H1 (cell line): ENCODE measurements around the gene PRUNE1.

ENCODE experiments used
- ASH2L ChIP-seq: fragments of 200-600, 300-600 bp; sonication (generic); IDR thresholded peaks from one replicate; pipeline ENCODE4 v1.7.1; 2017; ENCODE audit warnings: low read length
- ATF2 ChIP-seq: IDR thresholded peaks from 2 replicates; pipeline ENCODE4 v1.6.1; 2012; ENCODE audit warnings: low read length, inconsistent platforms
- CHD1 ChIP-seq: IDR thresholded peaks from 2 replicates; pipeline ENCODE4 v1.6.1; 2012; ENCODE audit warnings: low read depth, low read length, improper control_type of control experiment
- CHD2 ChIP-seq: IDR thresholded peaks from 2 replicates; pipeline ENCODE4 v1.6.1; 2012; ENCODE audit warnings: low read length, improper control_type of control experiment
- CTCF ChIP-seq, 3 experiments: IDR thresholded peaks; 1 replicate in 2 of 3; 2 replicates in 1 of 3; pipeline versions ENCODE4 v1.5.1 to v1.6.1; 2011; ENCODE audit warnings: low read length in 3 of 3, mild to moderate bottlenecking in 3 of 3, inconsistent platforms in 2 of 3, low read depth in 1 of 3, moderate library complexity in 1 of 3; ENCODE audit not compliant: insufficient read depth in 1 of 3; ENCODE audit errors: control extremely low read depth in 1 of 3
- EZH2 ChIP-seq: fragments of 200-600 bp; sonication (generic); IDR thresholded peaks from 2 replicates; pipeline ENCODE4 v1.7.1; 2012; ENCODE audit warnings: low read depth, mild to moderate bottlenecking, moderate library complexity, low read length, inconsistent platforms; ENCODE audit not compliant: severe bottlenecking
- HDAC2 ChIP-seq, 2 experiments: fragments of 300-600 bp in 1 of 2; sonication (generic) in 1 of 2; IDR thresholded peaks; 2 replicates each; pipeline ENCODE4 v1.6.1; 2011 to 2012; ENCODE audit warnings: low read depth in 2 of 2, low read length in 2 of 2, mild to moderate bottlenecking in 2 of 2, moderate library complexity in 2 of 2, borderline replicate concordance in 1 of 2, inconsistent platforms in 1 of 2
- KDM1A ChIP-seq: fragments of 200-600, 300-600 bp; sonication (generic); IDR thresholded peaks from 2 replicates; pipeline ENCODE4 v1.7.1; 2016; ENCODE audit warnings: mild to moderate bottlenecking, low read length, borderline replicate concordance
- MAFK ChIP-seq: IDR thresholded peaks from 2 replicates; pipeline ENCODE4 v1.6.1; 2012; ENCODE audit warnings: low read depth, mild to moderate bottlenecking, improper control_type of control experiment, low read length
- MAX ChIP-seq: IDR thresholded peaks from 2 replicates; pipeline ENCODE4 v1.6.1; 2012; ENCODE audit warnings: inconsistent platforms
- RAD21 ChIP-seq, 2 experiments: IDR thresholded peaks in 1 of 2; conservative IDR thresholded peaks in 1 of 2; 2 replicates each; pipeline ENCODE4 v1.6.1; 2011; ENCODE audit warnings: low read depth in 2 of 2, low read length in 2 of 2, improper control_type of control experiment in 1 of 2, inconsistent platforms in 1 of 2, mild to moderate bottlenecking in 1 of 2, moderate library complexity in 1 of 2
- TEAD4 ChIP-seq: IDR thresholded peaks from 2 replicates; pipeline ENCODE4 v1.6.1; 2012; ENCODE audit warnings: low read depth, low read length, inconsistent platforms, mixed read lengths
- ZNF274 ChIP-seq: IDR thresholded peaks from 2 replicates; pipeline ENCODE4 v1.7.0; 2012; ENCODE audit warnings: low read length, borderline replicate concordance; ENCODE audit errors: extremely low read depth

GRCh38 chr1:150971583-150972416 is 36.4 kb upstream of the PRUNE1 start:
- peak; percentile 43 for TF ChIP-seq ASH2L
- TF ChIP-seq CTCF (IDR thresholded peaks at IDR 0.05; ENCODE audit: control extremely low read depth in 1 of 3, insufficient read depth in 1 of 3, low read depth in 1 of 3, low read length in 3 of 3), result peak; percentile 15 to 42 (median 33)
- no peak for TF ChIP-seq EZH2
- no peak for TF ChIP-seq CHD2
- no peak for TF ChIP-seq ZNF274
- TF ChIP-seq ATF2, result 0 out of 2 replicates have a peak, but pooled peaks have one; percentile 14
- no peak for TF ChIP-seq CHD1
- no peak for TF ChIP-seq HDAC2 (IDR thresholded peaks at IDR 0.05; ENCODE audit: borderline replicate concordance in 1 of 2, low read depth in 2 of 2, low read length in 2 of 2)
- no peak; a peak in 1 of 4 replicates for TF ChIP-seq RAD21 (IDR thresholded peaks at IDR 0.05 in 1 of 2, conservative IDR thresholded peaks at IDR 0.05 in 1 of 2; ENCODE audit: low read depth in 2 of 2, low read length in 2 of 2)
- no peak for TF ChIP-seq KDM1A
- peak; percentile 25; the same call in 1 of the 2 replicates for TF ChIP-seq MAX
- TF ChIP-seq MAFK, result no peak
- TF ChIP-seq TEAD4, result peak; percentile 87
